Uterus (tissue), 2 donors: ENCODE results near the gene WDR86.

Source experiments
- CTCF ChIP-seq, 4 experiments: fragments of 200-600 bp in 2 of 4; fragments of 450-650 bp in 2 of 4; sonication (generic) in 2 of 4; IDR thresholded peaks; one replicate each; pipeline ENCODE4 v1.5.1; 2016 to 2019; ENCODE audit warnings: antibody characterized with exemption in 4 of 4, mild to moderate bottlenecking in 2 of 4, moderate library complexity in 1 of 4
- POLR2A ChIP-seq, 2 donors: fragments of 450-650 bp; IDR thresholded peaks; one replicate each; pipeline ENCODE4 v1.6.1; 2016; ENCODE audit warnings: antibody characterized with exemption in 2 of 2, mild to moderate bottlenecking in 1 of 2, moderate library complexity in 1 of 2

- TF ChIP-seq CTCF (IDR thresholded peaks at IDR 0.05) (no peak), POLR2A (IDR thresholded peaks at IDR 0.05) (no peak)
Measured at GRCh38 chr7:151347200-151347599, 62.6 kb downstream of the WDR86 start.
